GM23248 (cell line): ENCODE results near the gene ACCSL. TPM values are rescaled to one million over a fixed set of nuclear protein-coding genes. Genes with fewer than 3 reads are reported as not detected.

Experiments used
- DNase-seq: peaks from one replicate; pipeline ENCODE4 v3.0.0-alpha.2; 2015
- H2AFZ ChIP-seq: fragments of 200-600 bp; sonication (generic); 2 replicates; pipeline ENCODE4 v1.6.1; 2016; ENCODE audit warnings: antibody characterized with exemption
- H3F3A ChIP-seq: fragments of 200-600 bp; sonication (generic); 2 replicates; pipeline ENCODE4 v1.6.1; 2016; ENCODE audit warnings: mild to moderate bottlenecking, antibody characterized with exemption, mixed run types; ENCODE audit not compliant: insufficient read depth
- H3K27ac ChIP-seq: fragments of 200-600 bp; sonication (generic); 2 replicates; pipeline ENCODE4 v1.5.1; 2016; ENCODE audit warnings: mild to moderate bottlenecking
- H3K27me3 ChIP-seq: fragments of 200-600 bp; sonication (generic); replicated peaks from 2 replicates; pipeline ENCODE4 v1.6.1; 2016; ENCODE audit warnings: mild to moderate bottlenecking; ENCODE audit not compliant: insufficient read depth
- H3K36me3 ChIP-seq: fragments of 200-600 bp; sonication (generic); 2 replicates; pipeline ENCODE4 v1.6.1; 2016; ENCODE audit warnings: low read depth, mild to moderate bottlenecking
- H3K4me1 ChIP-seq: fragments of 200-600 bp; sonication (generic); 2 replicates; pipeline ENCODE4 v1.6.1; 2016; ENCODE audit warnings: mild to moderate bottlenecking; ENCODE audit not compliant: insufficient read depth
- H3K4me2 ChIP-seq: fragments of 200-600 bp; sonication (generic); one replicate; pipeline ENCODE4 v1.6.1; 2016; ENCODE audit warnings: mild to moderate bottlenecking; ENCODE audit not compliant: unreplicated experiment
- H3K4me3 ChIP-seq: fragments of 200-600 bp; sonication (generic); 2 replicates; pipeline ENCODE4 v1.5.1; 2016; ENCODE audit warnings: mild to moderate bottlenecking
- H3K79me2 ChIP-seq: fragments of 200-600 bp; sonication (generic); 2 replicates; pipeline ENCODE4 v1.6.1; 2016; ENCODE audit warnings: mild to moderate bottlenecking; ENCODE audit not compliant: insufficient read depth
- H3K9ac ChIP-seq: fragments of 200-600 bp; sonication (generic); 2 replicates; pipeline ENCODE4 v1.6.1; 2016; ENCODE audit warnings: mild to moderate bottlenecking
- H3K9me2 ChIP-seq: fragments of 200-600 bp; sonication (generic); 2 replicates; pipeline ENCODE4 v1.6.1; 2016; ENCODE audit warnings: mixed run types, mild to moderate bottlenecking, moderate library complexity; ENCODE audit not compliant: insufficient read depth
- H3K9me3 ChIP-seq: fragments of 200-600 bp; sonication (generic); one replicate; pipeline ENCODE4 v1.6.1; 2017; ENCODE audit warnings: low read depth
- H4K20me1 ChIP-seq: fragments of 200-600 bp; sonication (generic); 2 replicates; pipeline ENCODE4 v1.6.0; 2016; ENCODE audit not compliant: insufficient read depth
- EZH2 ChIP-seq: fragments of 200-600 bp; sonication (generic); IDR thresholded peaks from 2 replicates; pipeline ENCODE4 v1.6.1; 2018; ENCODE audit warnings: antibody characterized with exemption, mild to moderate bottlenecking; ENCODE audit not compliant: insufficient read depth, poor library complexity, severe bottlenecking
- EZH2phosphoT487 ChIP-seq: fragments of 200-600 bp; sonication (generic); IDR thresholded peaks from 2 replicates; pipeline ENCODE4 v1.6.1; 2018; ENCODE audit warnings: antibody characterized with exemption, moderate library complexity, mild to moderate bottlenecking, low read depth; ENCODE audit not compliant: insufficient read depth
- WGBS, 2 experiments: methylation state at CpG; one replicate each; pipeline ENCODE4 v1.1.6; 2015 to 2017; ENCODE audit warnings: low lambda C conversion rate in 2 of 2, low coverage in 1 of 2; ENCODE audit errors: missing lambda C conversion rate in 2 of 2; 5-methylcytosine and 5-hydroxymethylcytosine counted together
- in situ Hi-C: fragments of 300-500 bp; cut with MboI; formaldehyde crosslinking; loops from 2 replicates; pipeline ENCODE4 v1.15.0; 2020
- polyA plus RNA-seq: library from polyadenylated mRNA; unstranded; fragments of >200 nt; fragmentation: Nextera tagmentation; extraction: Ambion mirVana; gene quantifications from 2 replicates; pipeline ENCODE4 v1.2.1, GENCODE V29; 2016
- total RNA-seq: library from RNA; depleted of rRNA; stranded (reverse); fragments of >200 nt; shearing (Covaris generic); gene quantifications from 2 replicates; pipeline ENCODE4 v1.2.3, GENCODE V29; 2014

The ACCSL gene
- total and polyA plus RNA-seq, 2 experiments from 2014 or later: not detected

DNA sequence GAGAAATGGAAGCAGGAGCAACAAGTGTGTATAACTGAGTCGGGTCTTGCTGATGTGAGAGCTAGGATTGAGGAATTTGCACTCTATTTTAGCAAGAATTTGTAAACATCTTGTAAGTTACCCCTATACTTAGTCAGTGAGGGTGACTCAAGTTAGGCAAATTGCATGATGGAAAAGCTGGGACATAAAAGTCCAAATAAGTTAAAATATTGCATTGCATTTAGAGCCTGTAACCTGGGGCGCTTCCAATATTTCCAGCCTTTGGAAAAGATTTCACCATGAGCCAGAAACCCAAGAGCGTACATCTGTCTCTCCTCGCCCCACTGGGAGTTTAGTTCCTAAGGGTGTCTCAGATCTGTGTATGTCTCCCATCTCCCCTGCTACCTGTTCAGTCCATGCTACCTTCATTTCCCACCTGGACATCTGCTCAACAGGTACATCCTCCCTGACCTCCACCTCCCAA, 37.0 kb upstream of the ACCSL start:
- TF ChIP-seq EZH2 (no peak), EZH2phosphoT487 (no peak)
- Histone ChIP-seq H3K27ac (peak overlapping the region; percentile 84), H3K36me3 (no peaks in the 10 kb centered on the region), H3K4me1 (peaks cover 43% of the 10 kb centered on the region), H3K4me2 (peak overlapping the region; percentile 73), H3F3A (peaks cover 35% of the 10 kb centered on the region), H3K4me3 (peak overlapping the region; percentile 28), H3K9me3 (no peaks in the 10 kb centered on the region), H3K27me3 (no peaks in the 10 kb centered on the region), H2AFZ (no peak overlapping the region), H3K79me2 (no peaks in the 10 kb centered on the region), H4K20me1 (no peaks in the 10 kb centered on the region), H3K9ac (peak overlapping the region; percentile 48), H3K9me2 (no peaks in the 10 kb centered on the region)
- WGBS, 2 experiments: 11 to 15% methylated on average over 4 of the region's 4 CpGs
- DNase-seq: peak; percentile 91
- in situ Hi-C loops: loop anchor here (10.0 kb wide), 1 partner anchor 64 kb away; no protein-coding TSS in a partner anchor

GRCh38 chr11:44011797-44012196, 36.0 kb upstream of the ACCSL start:
- peaks cover 42% of the 10 kb centered on the region for H3F3A ChIP-seq
- peak overlapping the region; percentile 73 for H3K4me2 ChIP-seq
- H3K9me3 ChIP-seq: no peaks in the 10 kb centered on the region
- no peaks in the 10 kb centered on the region for H3K79me2 ChIP-seq
- in situ Hi-C loops: loop anchor here (10.0 kb wide), 1 partner anchor 63 kb away; no protein-coding TSS in a partner anchor
- no peaks in the 10 kb centered on the region for H3K27me3 ChIP-seq
- H3K9ac ChIP-seq: peak overlapping the region; percentile 48
- H3K9me2 ChIP-seq: no peaks in the 10 kb centered on the region
- 0 to 7% methylated on average over 1 of the region's 1 CpG for WGBS, 2 experiments
- TF ChIP-seq EZH2phosphoT487 (no peak), EZH2 (no peak)
- peak overlapping the region; percentile 28 for H3K4me3 ChIP-seq
- no peaks in the 10 kb centered on the region for H3K36me3 ChIP-seq
- peak; percentile 89 for DNase-seq
- H4K20me1 ChIP-seq: no peaks in the 10 kb centered on the region
- peaks cover 52% of the 10 kb centered on the region for H3K4me1 ChIP-seq
- H2AFZ ChIP-seq: no peak overlapping the region; the same call in 1 of the 2 replicates
- H3K27ac ChIP-seq: peak overlapping the region; percentile 84

DNA sequence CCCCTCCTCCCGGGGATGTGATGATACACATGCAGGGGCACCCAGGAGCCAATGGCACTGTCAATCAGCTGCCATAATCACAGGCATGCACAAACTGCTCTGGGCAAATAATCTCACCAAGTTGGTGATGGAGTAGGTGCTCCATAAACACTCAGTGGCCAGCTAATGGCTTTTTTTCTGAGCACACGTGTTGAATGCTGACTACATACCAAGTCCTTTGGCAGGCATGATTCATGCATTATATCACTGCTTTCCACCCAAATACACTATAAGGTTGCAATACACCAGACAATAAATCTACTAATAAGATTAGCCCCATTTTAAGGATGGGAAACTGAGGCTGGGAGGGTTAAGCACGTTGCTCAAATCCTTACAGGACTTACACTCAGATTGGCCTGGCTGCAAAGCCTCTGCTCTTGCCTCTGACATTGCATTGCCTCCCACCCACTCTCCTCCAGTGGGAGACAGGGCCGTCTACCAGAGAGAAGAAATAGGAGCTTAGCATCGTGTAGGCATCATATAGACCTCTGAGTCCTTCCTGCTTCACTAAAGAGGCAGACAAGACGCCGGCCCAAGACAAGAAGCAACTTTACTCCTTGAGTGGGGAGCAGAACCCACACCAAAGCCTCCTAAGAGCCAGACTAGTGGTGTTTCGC, 32.7 kb upstream of the ACCSL start:
- Histone ChIP-seq H3K79me2 (no peaks in the 10 kb centered on the region), H3K4me3 (no peak overlapping the region), H3F3A (peaks cover 55% of the 10 kb centered on the region), H3K9me3 (no peaks in the 10 kb centered on the region), H3K9me2 (no peaks in the 10 kb centered on the region), H3K36me3 (no peaks in the 10 kb centered on the region), H3K27ac (peak overlapping the region; percentile 79), H2AFZ (no peak overlapping the region), H4K20me1 (no peaks in the 10 kb centered on the region), H3K27me3 (no peaks in the 10 kb centered on the region), H3K9ac (no peak overlapping the region), H3K4me1 (peaks cover 58% of the 10 kb centered on the region), H3K4me2 (peak overlapping the region; percentile 89)
- in situ Hi-C loops: loop anchor here (10.0 kb wide), 1 partner anchor 60 kb away; no protein-coding TSS in a partner anchor
- peak; percentile 92 for DNase-seq
- TF ChIP-seq EZH2: no peak
- no peak for TF ChIP-seq EZH2phosphoT487
- WGBS, 2 experiments: 52 to 55% methylated on average over 8 of the region's 8 CpGs

DNA sequence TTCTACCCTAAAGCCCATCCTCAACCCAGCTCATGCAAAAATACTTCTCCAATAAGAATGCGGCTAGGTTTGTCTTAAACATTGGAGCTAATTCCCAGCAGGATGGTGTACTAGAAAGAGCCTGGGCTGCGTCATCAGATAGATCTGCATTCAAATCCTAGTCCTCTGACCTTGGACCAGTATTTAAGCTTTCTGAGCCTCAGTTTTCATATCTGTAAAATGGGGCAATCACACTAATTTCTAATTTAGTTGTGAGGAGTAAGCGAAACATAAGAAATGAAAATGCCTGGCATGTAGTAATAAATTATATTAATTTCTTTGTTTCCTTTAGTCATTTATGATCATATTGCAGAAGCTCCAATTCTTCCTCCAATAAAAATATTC, 32.2 kb upstream of the ACCSL start:
- peak overlapping the region; percentile 79 for H3K27ac ChIP-seq

More for the DNA sequence above, 32.2 kb upstream of the ACCSL start:
- WGBS, 2 experiments: 88 to 90% methylated on average over 3 of the region's 3 CpGs
- no peak for DNase-seq
- H3K27me3 ChIP-seq: no peaks in the 10 kb centered on the region
- no peaks in the 10 kb centered on the region for H3K9me2 ChIP-seq
- TF ChIP-seq EZH2 (no peak), EZH2phosphoT487 (no peak)
- H4K20me1 ChIP-seq: no peaks in the 10 kb centered on the region
- H3K36me3 ChIP-seq: no peaks in the 10 kb centered on the region
- 0 out of 2 replicates have a peak overlapping the region, but pooled peaks have one; percentile 13 for H3K4me3 ChIP-seq
- no peak overlapping the region for H2AFZ ChIP-seq
- in situ Hi-C loops: loop anchor here (10.0 kb wide), 1 partner anchor 59 kb away; no protein-coding TSS in a partner anchor
- peak overlapping the region; percentile 46; the same call in 1 of the 2 replicates for H3K9ac ChIP-seq
- no peaks in the 10 kb centered on the region for H3K9me3 ChIP-seq
- peak overlapping the region; percentile 89 for H3K4me2 ChIP-seq
- H3K79me2 ChIP-seq: no peaks in the 10 kb centered on the region
- H3K4me1 ChIP-seq: peaks cover 53% of the 10 kb centered on the region
- H3F3A ChIP-seq: peaks cover 51% of the 10 kb centered on the region
